GM23248 (cell line): ENCODE data around the gene BHLHA9.

Source experiments
- EZH2 ChIP-seq: fragments of 200-600 bp; sonication (generic); IDR thresholded peaks from 2 replicates; pipeline ENCODE4 v1.6.1; 2018; ENCODE audit warnings: antibody characterized with exemption, mild to moderate bottlenecking; ENCODE audit not compliant: insufficient read depth, poor library complexity, severe bottlenecking
- EZH2phosphoT487 ChIP-seq: fragments of 200-600 bp; sonication (generic); IDR thresholded peaks from 2 replicates; pipeline ENCODE4 v1.6.1; 2018; ENCODE audit warnings: antibody characterized with exemption, moderate library complexity, mild to moderate bottlenecking, low read depth; ENCODE audit not compliant: insufficient read depth

- TF ChIP-seq EZH2 = no peak
- no peak for TF ChIP-seq EZH2phosphoT487
These were observed 2.7 kb upstream of the BHLHA9 start for GRCh38 chr17:1267471-1267943.
